ENCODE data around the gene ZNFX1.
A peak's percentile ranks its signal among the peaks of the same experiment; 100 is the strongest.
"Not testable (repeated sequence)": the region's sequence is repeated elsewhere in the genome, so short reads cannot be mapped to it uniquely, and the experiment has no call there.

Gene ZNFX1

DNA sequence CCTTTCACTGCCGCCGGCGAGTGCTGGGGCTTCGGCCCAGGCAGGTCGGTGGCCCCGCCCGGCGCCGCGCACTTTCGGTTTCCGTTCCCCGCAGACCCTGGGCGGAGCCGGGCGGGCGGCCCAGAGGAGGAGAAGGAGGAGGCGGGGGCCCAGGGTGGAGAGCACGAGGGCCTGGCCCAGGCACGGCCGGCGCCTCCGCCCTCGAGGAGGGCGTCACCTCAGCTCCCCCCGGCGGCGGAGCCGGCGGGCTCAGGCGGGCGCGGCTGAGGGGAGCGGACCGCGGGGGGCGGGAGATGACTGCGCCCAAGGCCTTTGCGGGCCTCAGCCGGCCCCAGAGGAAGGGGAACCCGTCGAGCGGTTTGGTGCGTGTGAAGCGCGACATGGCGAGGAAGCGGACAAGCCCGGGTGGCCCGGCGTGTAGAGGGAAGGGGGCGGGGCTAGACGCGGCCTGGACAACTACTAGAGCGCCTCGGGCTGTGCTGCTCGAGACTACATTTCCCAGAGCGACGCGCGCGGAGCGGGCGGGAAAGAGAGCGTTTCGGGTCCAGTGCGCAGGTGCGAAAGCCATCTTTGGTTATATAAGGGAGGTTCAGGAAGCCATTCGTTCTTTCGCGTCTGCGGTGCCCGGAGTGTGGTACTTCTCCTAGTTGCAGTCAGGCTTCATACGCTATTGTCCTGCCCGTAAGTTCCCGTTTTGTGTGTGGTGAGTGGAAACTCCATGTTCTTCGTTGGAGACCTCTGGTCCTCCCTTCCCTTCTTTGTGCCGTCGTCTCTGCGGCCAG is at the start of gene ZNFX1:
Gene ZNFX1 (minus strand): TSS at position 22 of the 782 bp plus-strand sequence. CDS start 2,218 bp downstream, outside the sequence.
- DNase-seq (ENCODE audit: low read depth in 2 of 2, low spot score in 1 of 2): peak; percentile 96

DNA sequence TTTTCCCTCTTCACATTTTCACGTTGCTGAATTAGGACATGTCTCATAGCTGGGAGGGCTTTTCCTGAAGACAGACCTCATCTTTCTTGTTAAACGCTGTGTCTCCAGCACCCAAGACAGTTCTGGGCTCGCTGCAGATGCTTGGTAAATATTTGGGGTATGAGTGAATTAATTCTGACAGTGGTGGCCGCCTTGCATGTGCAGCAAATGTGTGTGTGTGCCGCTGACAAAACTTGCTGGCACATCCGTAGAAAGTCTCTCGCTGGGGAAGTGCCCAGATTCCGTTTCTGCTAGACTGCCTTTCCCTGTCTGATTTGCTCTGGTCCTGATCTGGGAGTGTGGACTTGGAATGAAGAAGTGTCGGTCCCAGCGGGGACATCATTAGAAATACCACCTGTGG is 48.2 kb upstream of the ZNFX1 start:
- DNase-seq (ENCODE audit: low read depth in 2 of 2, low spot score in 1 of 2): no peak

DNA sequence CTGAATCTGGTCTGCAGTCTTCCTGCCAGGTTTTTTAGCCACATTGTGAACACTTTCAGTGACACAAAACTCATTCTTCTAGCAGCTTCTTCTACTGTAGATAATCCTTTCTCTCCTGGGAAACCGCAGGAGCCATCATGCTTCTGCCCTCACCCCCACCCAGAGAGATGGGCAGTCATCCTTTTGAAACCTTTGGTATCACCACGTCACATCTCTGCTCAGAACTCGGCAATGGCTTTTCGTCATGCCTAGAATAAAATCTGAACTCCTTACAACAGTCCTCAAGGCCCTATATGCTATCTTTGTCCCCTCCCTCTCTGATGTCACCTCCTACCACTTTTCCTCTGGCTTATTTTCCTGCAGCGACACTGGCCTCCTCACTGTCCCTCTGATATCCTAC is 46.4 kb upstream of the ZNFX1 start:
- DNase-seq (ENCODE audit: low read depth in 2 of 2, low spot score in 1 of 2): no peak

DNA sequence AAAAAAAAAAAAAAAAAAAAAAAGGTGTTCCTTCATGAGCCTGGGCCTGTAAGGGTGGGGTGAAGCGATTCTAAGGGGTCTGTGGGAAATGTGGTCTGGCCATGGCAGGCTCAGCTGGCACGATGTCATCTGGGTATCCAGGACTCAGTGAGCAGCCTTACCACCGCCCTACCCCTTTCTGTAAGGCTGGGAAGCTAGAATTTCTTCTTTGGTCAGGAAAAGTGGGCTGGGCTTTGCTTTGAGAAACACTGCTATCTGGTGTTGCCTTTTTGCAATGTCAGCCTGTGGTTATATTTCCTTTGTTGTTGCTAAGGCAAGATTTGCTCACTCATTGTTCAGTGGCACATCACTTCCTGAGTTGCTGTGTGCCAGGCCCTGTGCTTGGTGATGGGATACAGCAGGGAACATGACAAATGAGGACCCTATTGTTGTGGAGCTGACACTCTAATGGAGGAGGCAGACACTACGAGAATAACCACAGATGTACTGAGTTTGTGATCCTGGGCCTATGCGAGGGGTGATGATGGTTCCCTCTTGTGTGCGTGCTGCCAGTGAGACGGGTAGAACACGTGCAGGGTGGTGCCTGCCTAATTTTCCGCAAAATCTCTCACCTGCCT is 45.9 kb upstream of the ZNFX1 start:
- DNase-seq (ENCODE audit: low read depth in 2 of 2, low spot score in 1 of 2): no peak

DNA sequence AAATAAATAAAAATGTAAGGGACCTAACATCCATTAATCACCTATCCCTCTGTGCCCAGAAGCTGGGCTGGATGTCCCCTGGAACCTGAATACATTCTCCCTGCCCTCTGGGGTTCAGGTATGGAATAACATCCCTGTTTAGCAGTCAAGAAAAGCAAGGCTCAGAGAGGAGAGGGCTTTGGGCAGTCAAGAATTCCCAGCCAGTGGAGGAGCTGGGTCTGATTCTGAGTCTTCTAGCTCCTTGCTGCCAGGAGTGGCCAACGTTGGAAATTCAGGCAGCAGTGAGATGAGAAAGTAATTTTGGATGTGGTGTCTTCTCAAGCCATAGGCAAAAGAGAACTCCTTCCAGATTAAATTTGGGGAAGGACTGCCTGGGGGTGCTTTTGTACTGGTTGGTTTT is 42.6 kb upstream of the ZNFX1 start:
- no peak for DNase-seq (ENCODE audit: low read depth in 2 of 2, low spot score in 1 of 2)

DNA sequence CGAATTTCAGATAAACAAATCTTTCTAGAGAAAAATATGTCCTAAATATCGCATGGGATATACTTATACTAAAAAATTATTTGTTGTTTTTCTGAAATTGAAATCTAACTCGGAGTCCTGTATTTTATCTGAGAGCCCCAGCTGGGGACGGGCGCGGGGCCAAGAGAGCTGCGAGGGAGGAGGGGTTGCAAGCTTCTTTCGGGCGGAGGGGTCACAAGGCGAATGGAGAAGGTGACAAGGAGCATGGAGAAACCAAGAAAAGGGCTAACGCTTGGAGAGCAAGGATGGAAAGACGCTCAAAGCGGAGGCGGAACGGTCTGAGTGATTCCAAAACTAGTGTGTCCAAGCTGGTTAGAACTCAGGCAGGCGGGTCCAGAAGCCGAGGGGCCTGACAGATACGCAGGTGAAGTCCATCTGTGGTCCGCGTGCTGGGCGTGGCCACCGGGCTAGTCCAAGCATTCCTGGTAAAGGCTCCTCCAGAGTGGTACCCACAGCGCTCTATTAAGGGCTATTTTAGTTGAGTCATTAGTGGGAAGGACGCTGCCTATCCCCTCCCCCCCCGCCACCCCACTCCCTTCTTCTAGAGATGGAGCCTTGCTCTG is 41.5 kb upstream of the ZNFX1 start:
- no peak for DNase-seq (ENCODE audit: low read depth in 2 of 2, low spot score in 1 of 2)

DNA sequence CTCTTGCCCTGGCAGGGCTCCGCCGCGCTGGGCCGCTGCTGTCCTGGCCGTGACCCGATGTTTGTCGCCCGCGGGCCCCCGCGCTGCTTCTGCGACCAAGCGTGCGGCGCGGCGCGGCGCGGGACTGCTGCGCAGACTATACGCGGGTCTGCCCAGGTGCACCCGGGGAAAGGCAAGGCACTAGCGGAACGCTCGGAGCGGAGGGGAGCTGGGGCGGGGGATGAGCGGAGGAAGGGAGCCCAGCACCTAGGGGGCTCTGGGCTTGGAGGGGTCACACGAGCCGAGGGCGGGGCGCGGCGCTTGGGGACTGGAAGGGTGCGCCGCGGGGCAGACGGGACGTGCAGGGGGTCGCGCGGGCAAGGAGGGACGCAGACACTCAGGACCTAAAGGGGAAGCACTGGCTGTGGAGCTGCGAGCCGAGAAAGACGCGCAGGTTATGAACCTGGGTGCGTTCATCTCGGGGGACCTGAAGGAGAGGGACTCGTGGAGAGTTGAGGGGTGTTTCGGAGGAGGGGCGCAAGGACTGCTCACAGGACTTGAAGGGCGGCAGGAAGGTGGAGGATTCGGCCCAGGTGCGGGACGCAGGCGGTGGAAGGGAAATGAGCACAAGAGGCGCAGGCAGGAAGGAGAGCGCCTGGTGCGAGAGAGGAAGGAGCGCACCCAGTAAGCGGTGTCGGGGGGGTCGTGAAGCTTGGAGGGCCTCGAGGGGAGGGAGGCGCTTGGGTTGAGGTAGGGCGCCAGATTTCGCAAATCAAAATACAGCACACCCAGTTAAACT is 40.8 kb upstream of the ZNFX1 start:
- no peak for DNase-seq (ENCODE audit: low read depth in 2 of 2, low spot score in 1 of 2)

DNA sequence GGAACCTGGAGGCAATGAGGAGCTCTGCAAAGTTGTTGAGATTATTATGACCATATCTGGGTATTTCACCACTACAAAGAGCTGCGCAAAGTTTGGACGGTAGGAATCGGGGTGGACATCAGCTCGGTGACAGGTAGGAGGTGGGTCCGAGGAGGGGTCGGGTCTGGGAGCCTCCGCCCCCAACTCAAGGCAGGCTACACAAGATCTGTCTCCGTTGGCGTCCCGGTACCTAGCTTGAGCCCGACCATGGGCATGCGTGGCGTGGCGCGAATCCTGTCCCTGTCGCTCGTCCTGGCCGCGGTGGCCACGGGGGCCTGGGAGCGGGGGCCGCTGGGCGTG is 40.2 kb upstream of the ZNFX1 start:
- DNase-seq (ENCODE audit: low read depth in 2 of 2, low spot score in 1 of 2): no peak

DNA sequence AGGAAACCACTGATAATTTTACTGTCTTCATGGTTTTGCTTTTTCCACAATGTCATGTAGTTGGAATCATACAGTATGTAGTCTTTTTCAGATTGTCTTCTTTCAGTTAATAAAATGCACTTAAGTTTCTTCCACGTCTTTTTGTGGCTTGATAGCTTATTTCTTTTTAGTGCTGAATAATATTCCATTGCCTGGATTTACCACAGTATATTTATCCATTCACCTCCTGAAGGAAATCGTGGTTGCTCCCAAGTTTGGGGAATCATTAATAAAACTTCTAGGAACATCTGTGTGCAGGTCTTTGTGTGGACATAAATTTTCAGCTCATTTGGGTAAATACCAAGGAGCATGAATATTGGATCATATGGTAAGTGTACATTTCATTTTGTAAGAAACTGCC is 38.8 kb upstream of the ZNFX1 start:
- DNase-seq (ENCODE audit: low read depth in 2 of 2, low spot score in 1 of 2): no peak

DNA sequence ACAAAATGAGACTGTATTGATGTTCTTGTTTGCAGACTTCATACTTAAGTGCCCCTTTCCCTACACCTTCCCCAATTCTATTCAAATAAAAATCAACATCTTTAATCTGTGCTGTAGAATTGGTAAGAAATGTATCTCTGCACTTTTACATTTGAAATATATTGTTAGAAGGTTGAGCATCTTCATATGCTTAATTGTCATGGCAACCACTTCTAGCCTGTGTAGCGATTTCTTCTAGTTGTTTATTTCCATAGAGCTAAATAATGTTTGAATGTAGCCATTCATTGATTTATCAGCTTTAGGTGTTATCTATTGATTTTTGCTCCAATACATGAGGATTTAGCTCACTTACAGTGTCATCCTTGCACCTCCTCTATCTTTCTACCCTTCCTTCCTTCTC is 37.7 kb upstream of the ZNFX1 start:
- no peak for DNase-seq (ENCODE audit: low read depth in 2 of 2, low spot score in 1 of 2)

DNA sequence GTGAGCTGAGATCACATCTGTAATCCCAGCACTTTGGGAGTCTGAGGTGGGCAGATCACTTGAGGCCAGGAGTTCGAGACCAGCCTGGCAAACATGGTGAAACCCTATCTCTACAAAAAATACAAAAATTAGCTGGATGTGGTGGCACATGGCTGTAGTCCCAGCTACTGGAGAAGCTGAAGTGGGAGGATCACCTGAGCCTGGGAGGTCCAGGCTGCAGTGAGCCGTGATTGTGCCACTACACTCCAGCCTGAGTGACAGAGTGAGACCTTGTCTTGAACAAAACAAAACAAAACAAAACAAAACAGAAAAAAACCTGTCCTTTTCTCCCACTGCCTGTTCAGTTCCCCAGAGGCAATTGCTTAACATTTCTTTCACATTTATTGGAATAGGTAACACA is 36.2 kb upstream of the ZNFX1 start:
- not testable (repeated sequence) for DNase-seq (ENCODE audit: low read depth in 2 of 2, low spot score in 1 of 2)

DNA sequence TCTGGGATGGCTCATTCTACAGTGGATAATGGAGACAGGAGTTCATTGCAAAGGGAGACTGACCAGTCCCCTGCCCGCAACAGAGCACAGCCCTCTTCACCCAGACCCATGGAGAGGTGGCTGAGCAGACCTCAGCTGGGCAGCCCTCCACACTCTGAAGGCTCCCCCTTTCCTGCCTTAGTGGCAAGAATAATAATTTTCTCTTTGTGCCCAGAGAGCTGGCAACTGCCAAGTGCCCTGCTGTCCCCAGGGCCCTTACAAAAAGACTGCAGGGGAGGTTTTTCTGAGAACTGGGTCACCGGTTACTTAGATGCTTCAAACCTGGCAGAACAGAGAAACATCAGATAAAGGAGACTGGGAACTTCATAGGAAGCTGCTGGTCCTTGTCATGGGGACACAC is 35.4 kb upstream of the ZNFX1 start:
- DNase-seq (ENCODE audit: low read depth in 2 of 2, low spot score in 1 of 2): no peak

DNA sequence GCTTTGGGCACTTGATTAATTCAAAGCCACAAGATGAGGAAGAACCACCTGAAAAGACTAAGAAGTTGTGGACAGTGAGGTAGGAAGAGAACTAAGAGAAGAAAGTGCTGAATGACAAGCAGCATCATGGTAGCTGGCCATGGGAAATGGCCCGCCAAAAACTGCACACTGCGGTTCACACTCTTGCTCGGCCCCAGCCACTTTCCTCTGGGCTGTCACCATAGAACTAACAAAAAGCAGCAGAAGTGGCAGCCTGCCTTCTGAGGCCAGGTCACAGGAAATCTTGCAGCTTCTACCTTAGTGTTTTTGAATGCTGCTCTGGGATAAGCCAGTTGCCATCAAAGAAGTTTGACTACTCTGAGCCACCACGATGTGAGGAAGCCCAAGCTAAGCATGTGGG is 34.8 kb upstream of the ZNFX1 start:
- no peak for DNase-seq (ENCODE audit: low read depth in 2 of 2, low spot score in 1 of 2)

DNA sequence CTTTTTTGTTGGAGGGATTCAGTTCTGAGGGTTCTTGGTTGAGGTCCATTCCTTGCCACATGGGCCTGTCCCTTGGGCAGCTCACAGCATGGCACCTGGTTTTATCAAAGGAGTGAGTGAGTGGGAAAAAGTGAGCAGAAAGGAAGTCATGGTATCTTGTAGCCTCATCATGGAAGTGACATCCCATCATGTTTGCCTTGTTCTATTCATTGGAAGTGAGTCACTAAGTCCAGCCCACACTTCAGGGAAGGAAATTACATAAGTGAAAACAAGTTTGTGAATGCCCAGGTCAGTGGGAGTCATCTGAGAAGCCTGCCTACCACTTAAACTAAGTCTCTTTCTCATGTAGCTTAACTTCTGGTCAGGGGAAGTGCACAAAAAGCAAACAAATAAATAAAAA is 32.8 kb upstream of the ZNFX1 start:
- DNase-seq (ENCODE audit: low read depth in 2 of 2, low spot score in 1 of 2): no peak

DNA sequence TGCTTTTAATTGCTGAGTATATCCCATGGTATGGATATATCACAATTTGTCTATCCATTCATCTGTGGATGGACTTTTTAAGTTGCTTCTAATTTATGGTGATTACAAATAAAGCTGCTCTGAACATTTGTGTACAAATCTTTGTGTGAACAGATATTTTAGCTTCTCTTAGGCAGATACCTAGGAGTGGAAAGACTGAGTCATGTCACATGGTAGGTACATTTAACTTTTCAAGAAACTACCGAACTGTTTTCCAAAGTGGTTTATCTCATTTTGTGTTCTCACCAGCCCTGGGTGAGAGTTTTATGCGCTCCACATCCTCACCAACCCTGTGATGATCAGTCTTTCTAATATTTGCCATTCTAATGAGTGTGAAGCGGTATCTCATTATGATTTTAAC is 31.0 kb upstream of the ZNFX1 start:
- DNase-seq (ENCODE audit: low read depth in 2 of 2, low spot score in 1 of 2): no peak

DNA sequence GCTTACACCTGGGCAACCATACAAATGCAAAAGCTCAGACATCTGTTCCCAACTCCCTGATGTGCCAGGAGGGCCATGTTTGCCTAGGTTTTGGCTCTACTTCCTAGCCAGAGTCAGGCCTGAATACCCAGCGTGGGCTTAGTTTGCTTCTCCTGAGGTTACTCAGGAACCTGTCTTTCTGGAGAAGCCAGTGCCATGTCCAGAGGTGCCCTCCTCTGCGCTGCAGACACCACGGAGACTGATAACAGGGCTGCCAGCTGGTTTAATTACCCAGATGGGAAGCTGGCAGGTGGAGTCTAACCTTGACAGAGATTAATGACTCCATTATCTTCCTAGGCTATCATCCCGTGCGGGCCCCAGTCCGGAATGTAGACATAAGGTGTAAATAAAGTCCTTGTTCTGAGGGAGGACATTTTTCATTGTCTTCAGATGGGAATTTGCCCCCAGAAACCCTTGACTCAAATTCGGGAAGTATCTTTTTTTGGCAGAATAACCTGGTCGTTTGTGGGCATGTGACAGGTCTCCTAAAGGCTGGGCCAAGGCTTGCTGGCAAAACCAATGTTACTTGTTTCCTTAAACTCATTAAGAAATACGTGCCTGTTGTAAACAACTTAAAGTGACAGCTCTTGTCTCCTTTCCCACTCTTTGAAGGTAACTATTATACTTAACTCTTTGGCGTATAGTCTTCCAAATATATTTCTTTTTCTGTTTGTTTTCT is 29.2 kb upstream of the ZNFX1 start:
- DNase-seq (ENCODE audit: low read depth in 2 of 2, low spot score in 1 of 2): no peak

DNA sequence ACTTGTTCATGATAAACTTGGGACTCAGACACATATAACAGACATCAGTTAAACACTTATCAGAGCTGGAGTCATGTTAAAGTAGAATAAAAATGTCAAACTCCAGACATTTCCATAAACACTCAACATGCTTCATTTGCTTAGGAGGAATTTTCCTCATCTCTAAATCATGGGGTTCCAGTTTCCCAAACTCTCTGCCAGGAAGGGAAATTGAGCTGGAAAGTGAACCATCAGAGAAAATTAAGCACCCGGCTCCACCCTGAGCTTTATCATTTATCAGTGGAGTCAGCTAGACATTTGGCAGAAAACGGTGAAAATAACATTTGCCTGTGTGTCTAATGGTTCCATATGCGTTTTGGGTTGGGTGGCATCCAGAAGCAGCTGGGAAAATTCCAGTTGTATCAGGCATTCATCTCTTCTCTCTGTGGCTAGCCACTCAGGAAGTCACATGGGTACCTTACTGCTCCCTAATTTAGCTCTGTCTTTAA is 25.3 kb upstream of the ZNFX1 start:
- no peak for DNase-seq (ENCODE audit: low read depth in 2 of 2, low spot score in 1 of 2)

DNA sequence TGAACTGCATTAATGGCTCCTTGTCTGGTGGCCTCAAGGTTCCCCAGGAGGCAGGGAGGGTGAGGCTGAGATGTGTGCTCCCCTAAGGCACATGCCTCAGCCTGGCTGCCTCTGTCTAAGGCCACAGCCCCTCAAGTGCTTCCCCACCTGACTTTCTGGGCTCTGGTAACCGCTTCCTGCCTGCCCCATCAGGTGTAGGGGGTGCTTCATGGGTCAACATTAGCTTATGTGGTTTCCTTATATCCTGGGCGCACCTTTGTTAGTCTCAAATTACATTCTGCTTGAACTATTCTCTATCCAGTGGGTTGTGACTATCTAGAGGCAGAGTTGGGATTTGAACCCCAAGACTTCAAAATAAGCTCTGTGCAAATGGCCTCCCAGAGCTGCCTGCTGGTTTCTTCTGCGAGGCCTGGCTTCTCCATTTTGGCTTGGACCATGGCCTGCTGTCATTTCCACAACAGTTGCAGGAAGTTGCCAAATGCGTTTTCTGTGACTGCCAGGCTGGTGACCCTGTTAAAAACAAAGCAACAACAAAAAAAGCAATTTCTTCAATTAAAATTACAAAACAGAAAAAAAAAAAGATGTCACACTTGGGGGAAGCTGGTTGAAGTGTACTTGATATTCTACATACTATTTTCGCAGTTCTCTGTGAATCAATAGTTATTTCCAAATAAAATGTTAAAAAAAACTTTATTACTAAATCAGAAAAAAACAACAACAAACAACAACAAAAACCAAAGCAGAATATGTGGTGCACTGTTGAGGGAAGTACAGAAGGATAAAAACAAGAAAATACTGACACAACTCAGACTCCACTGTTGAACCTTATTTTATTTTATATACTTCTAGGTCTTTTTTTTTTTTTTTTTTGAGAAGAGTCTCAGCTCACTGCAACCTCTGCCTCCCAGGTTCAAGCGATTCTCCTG is 20.0 kb upstream of the ZNFX1 start:
- DNase-seq (ENCODE audit: low read depth in 2 of 2, low spot score in 1 of 2): no peak

DNA sequence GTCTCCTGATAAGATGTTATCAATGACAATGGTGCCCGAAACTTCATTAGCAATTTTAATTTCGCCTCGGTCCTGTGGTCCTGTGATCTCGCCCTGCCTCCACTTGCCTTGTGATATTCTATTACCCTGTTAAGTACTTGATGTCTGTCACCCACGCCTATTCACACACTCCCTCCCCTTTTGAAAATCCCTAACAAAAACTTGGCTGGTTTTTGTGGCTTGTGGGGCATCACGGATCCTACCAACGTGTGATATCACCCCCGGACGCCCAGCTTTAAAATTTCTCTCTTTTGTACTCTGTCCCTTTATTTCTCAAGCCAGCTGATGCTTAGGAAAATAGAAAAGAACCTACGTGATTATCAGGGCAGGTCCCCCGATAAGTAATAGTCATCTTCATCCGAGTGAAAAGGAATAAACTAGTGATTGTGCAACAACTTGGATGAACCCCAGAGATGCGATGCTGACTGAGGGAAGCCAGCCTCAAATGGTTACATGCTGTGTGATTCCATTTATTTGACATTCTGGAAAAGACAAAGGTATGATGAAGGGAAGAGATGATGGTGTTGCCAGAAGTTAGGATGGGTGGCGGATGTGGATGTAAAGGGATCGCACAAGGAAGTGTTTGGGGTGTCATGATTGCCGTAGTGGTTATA is 16.3 kb upstream of the ZNFX1 start:
- not testable (repeated sequence) for DNase-seq (ENCODE audit: low read depth in 2 of 2, low spot score in 1 of 2)

DNA sequence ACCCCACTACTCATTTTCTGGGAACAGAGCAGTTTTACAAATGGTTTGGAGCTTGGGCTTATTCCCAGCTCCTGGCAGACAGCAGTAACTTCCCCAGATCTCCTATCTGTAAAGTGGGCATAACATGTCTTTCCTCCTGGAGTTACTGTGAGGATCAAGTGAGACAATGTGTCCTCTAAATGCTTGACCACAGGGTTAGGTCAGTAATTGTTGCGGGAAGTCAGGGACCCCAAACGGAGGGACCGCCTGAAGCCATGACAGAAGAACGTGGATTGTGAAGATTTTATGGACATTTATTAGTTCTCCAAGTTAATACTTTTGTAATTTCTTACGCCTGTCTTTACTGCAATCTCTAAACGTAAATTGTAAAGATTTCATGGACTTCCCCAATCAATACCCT is 15.3 kb upstream of the ZNFX1 start:
- DNase-seq (ENCODE audit: low read depth in 2 of 2, low spot score in 1 of 2): no peak
